ENCODE measurements around the gene GSTCD. TPM values are rescaled to one million over a fixed set of nuclear protein-coding genes. Genes with fewer than 3 reads are reported as not detected.
A peak's percentile ranks its signal among the peaks of the same experiment; 100 is the strongest.

The GSTCD gene
- total RNA-seq, 3 donors from 2014 or later, result 6.7 to 11.6 (median 10.1) TPM

GRCh38 chr4:105751718-105752299 is 43.2 kb downstream of the GSTCD start:
- Histone ChIP-seq H3K9me3 (no peaks in the 10 kb centered on the region), H3K4me3 (no peak overlapping the region), H3K4me1 (ENCODE audit: low read depth) (no peaks in the 10 kb centered on the region), H3K36me3 (ENCODE audit: low read depth) (no peaks in the 10 kb centered on the region)
- intact Hi-C loops (cut with DNase I, micrococcal nuclease), result no loop called here
- no peak for TF ChIP-seq CTCF (IDR thresholded peaks at IDR 0.05)
- DNase-seq, result no peak
- ATAC-seq, result no peak

GRCh38 chr4:105753361-105753760 is 44.8 kb downstream of the GSTCD start:
- intact Hi-C loops (cut with DNase I, micrococcal nuclease), result no loop called here
- ATAC-seq, result no peak
- no peak overlapping the region for H3K4me3 ChIP-seq
- no peaks in the 10 kb centered on the region for H3K36me3 ChIP-seq (ENCODE audit: low read depth)
- H3K9me3 ChIP-seq, result no peaks in the 10 kb centered on the region
- TF ChIP-seq CTCF (IDR thresholded peaks at IDR 0.05), result no peak
- no peaks in the 10 kb centered on the region for H3K4me1 ChIP-seq (ENCODE audit: low read depth)
- DNase-seq, result no peak

GRCh38 chr4:105755375-105755774 is 46.8 kb downstream of the GSTCD start:
- H3K4me3 ChIP-seq, result no peak overlapping the region
- DNase-seq, result no peak
- intact Hi-C loops (cut with DNase I, micrococcal nuclease), result no loop called here
- H3K36me3 ChIP-seq (ENCODE audit: low read depth), result no peaks in the 10 kb centered on the region
- no peaks in the 10 kb centered on the region for H3K4me1 ChIP-seq (ENCODE audit: low read depth)
- no peaks in the 10 kb centered on the region for H3K9me3 ChIP-seq
- ATAC-seq, result no peak
- TF ChIP-seq CTCF (IDR thresholded peaks at IDR 0.05), result no peak

- no peak for ATAC-seq
- intact Hi-C loops (cut with DNase I, micrococcal nuclease), result no loop called here
- Histone ChIP-seq H3K4me3 (no peak overlapping the region), H3K36me3 (ENCODE audit: low read depth) (no peaks in the 10 kb centered on the region), H3K9me3 (no peaks in the 10 kb centered on the region), H3K4me1 (ENCODE audit: low read depth) (no peaks in the 10 kb centered on the region)
- DNase-seq, result no peak
- no peak for TF ChIP-seq CTCF (IDR thresholded peaks at IDR 0.05)
Observed at GRCh38 chr4:105758958-105759357, 50.4 kb downstream of the GSTCD start.

GRCh38 chr4:105765690-105766407 is 57.3 kb downstream of the GSTCD start:
- DNase-seq, result no peak
- H3K36me3 ChIP-seq (ENCODE audit: low read depth), result no peaks in the 10 kb centered on the region
- no peak overlapping the region for H3K4me3 ChIP-seq
- intact Hi-C loops (cut with DNase I, micrococcal nuclease), result no loop called here
- H3K9me3 ChIP-seq, result no peaks in the 10 kb centered on the region
- ATAC-seq, result peak; percentile 57
- no peaks in the 10 kb centered on the region for H3K4me1 ChIP-seq (ENCODE audit: low read depth)
- TF ChIP-seq CTCF (IDR thresholded peaks at IDR 0.05), result no peak

Data from mucosa of descending colon (tissue), 3 donors.